ENCODE measurements around the gene ST8SIA5.

The ST8SIA5 gene

GRCh38 chr18:46629361-46629760 lies 127.5 kb downstream of the ST8SIA5 start:
- DNase-seq (ENCODE audit: low read depth in 3 of 3) = no peak

- no peak for DNase-seq (ENCODE audit: low read depth in 3 of 3)
Measured at GRCh38 chr18:46628206-46628605, 128.6 kb downstream of the ST8SIA5 start.

- DNase-seq (ENCODE audit: low read depth in 3 of 3) = no peak
Measured at GRCh38 chr18:46627136-46627535, 129.7 kb downstream of the ST8SIA5 start.

- DNase-seq (ENCODE audit: low read depth in 3 of 3) = no peak
Measured at GRCh38 chr18:46625069-46625468, 131.8 kb downstream of the ST8SIA5 start.

GRCh38 chr18:46624127-46624526 lies 132.7 kb downstream of the ST8SIA5 start:
- peak in 1 of 3 experiments; percentile 11 for DNase-seq (ENCODE audit: low read depth in 3 of 3)

DNA sequence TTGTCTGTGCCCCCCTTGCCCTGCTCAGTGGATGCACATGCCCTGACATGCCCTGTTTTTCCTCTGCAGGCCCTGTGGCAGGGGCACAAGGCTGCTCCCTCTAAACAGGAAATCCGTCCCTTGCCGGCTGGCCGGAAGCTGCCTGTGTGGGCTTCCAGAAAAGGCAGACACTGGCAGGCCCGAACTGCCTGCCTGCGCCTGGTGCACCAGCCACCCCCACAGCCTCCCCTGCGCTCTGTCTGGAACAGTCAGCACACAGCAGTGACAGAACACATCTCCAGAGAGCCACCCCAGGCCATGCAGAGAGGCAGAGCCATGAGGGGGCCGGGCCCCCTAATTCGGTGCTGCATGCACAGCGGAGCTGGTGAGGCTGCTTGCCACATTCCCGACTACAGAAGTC lies 133.3 kb downstream of the ST8SIA5 start:
- peak in 2 of 3 experiments; percentile 7 to 27 for DNase-seq (ENCODE audit: low read depth in 3 of 3)

- no peak for DNase-seq (ENCODE audit: low read depth in 3 of 3)
Measured at GRCh38 chr18:46622999-46623398, 133.9 kb downstream of the ST8SIA5 start.

- DNase-seq (ENCODE audit: low read depth in 3 of 3) = no peak
Measured at GRCh38 chr18:46622451-46622850, 134.4 kb downstream of the ST8SIA5 start.

GRCh38 chr18:46621871-46622270 lies 135.0 kb downstream of the ST8SIA5 start:
- no peak for DNase-seq (ENCODE audit: low read depth in 3 of 3)

GRCh38 chr18:46621111-46621766 lies 135.6 kb downstream of the ST8SIA5 start:
- no peak for DNase-seq (ENCODE audit: low read depth in 3 of 3)

DNA sequence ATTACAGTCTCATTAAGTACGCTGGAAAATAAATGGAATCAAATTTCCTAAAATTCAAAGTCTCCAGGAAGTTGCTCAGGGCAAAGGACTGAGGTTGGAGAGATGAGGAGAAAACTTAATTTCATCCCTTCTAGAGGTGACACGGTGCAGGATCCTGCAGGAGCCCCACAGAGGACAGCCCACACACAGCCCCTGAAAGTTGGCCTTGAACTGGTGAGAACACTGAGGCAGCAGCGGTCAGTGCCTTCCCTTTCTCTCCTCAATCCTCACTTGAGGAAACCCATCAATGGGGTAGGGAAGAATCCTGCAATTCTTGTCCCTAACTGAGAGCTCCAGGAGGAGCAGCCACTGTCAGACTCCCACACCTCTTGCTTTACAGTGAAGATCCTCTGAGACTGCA lies 137.3 kb downstream of the ST8SIA5 start:
- no peak for DNase-seq (ENCODE audit: low read depth in 3 of 3)
